ENCODE results near the gene BOC. TPM values are rescaled to one million over a fixed set of nuclear protein-coding genes. Genes with fewer than 3 reads are reported as not detected.

The BOC gene
- total RNA-seq, 2 experiments from 2014 or later = 0.03 TPM; not detected in 1

DNA sequence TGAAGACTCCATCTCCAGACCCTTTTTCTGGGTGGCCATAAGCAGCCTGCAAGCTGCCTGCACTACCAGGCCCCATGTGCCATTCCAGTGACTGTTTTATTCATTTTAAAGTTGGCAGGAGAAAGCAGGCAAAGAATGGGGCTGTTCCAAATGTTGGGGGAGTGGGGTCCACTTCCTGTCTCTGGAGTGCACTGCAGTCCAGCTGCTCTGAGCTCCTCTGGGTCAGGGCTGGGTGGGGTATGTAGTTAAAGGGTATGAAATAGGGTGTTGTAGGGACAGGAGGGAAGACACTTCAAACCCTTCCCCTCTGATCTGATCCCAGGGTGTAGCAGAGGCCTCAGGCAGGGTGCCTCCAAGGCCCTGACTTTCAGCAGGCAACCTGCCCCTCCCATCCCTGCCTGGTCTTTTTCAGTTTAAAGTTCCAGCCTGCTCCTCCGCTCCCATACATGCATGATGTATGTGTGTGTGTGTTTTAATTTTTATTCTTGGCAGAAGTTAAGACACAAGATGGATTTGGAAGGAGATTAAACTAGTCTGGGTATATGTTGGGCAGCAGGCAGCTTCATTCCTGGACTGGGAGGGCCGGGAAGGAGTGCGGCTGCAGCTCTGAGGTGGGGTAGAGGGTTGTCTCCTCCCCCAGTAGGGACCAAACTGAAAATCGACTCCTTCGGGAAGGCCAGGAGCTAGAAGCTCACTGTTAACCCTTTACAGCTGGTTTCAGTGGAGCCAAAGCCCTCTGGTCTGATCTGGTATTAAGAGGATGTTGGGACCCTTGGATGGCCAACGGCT, 17.3 kb downstream of the BOC start:
- Histone ChIP-seq H4K20me1 (ENCODE audit: insufficient read depth, low read length) (no peaks in the 10 kb centered on the region), H3K9me3 (ENCODE audit: low read length) (no peaks in the 10 kb centered on the region), H3K9me2 (ENCODE audit: insufficient read depth, low read length) (no peaks in the 10 kb centered on the region), H2AFZ (ENCODE audit: low read length) (no peak overlapping the region), H3K4me3 (ENCODE audit: low read depth, low read length, poor library complexity, severe bottlenecking) (no peak overlapping the region), H3K27ac (ENCODE audit: low read depth, low read length, poor library complexity, severe bottlenecking) (no peak overlapping the region), H3K4me1 (ENCODE audit: insufficient read depth, low read length, poor library complexity, severe bottlenecking) (no peaks in the 10 kb centered on the region), H3K4me2 (ENCODE audit: low read length) (no peak overlapping the region), H3K79me2 (ENCODE audit: insufficient read depth, low read depth, low read length) (no peaks in the 10 kb centered on the region), H3K36me3 (ENCODE audit: insufficient read depth, low read length) (no peaks in the 10 kb centered on the region)
- ChIA-PET POLR2A (interaction anchor here (0.6 to 1.2 kb wide), 2 partner anchors 188 to 593 kb away, joined by 3 read pairs; no protein-coding TSS in a partner anchor), CTCF (ENCODE audit: unreplicated experiment) (no interaction called here)
- intact Hi-C loops (cut with micrococcal nuclease; ENCODE audit: unreplicated experiment) = no loop called here
- BruUV-seq (replicated peaks) = no TSS peak
- DNase-seq (ENCODE audit: low spot score) = no peak
- no peak for TF ChIP-seq EZH2phosphoT487 (IDR thresholded peaks at IDR 0.05; ENCODE audit: borderline replicate concordance, low read depth, low read length)
- TF ChIP-seq, protein P1, sequence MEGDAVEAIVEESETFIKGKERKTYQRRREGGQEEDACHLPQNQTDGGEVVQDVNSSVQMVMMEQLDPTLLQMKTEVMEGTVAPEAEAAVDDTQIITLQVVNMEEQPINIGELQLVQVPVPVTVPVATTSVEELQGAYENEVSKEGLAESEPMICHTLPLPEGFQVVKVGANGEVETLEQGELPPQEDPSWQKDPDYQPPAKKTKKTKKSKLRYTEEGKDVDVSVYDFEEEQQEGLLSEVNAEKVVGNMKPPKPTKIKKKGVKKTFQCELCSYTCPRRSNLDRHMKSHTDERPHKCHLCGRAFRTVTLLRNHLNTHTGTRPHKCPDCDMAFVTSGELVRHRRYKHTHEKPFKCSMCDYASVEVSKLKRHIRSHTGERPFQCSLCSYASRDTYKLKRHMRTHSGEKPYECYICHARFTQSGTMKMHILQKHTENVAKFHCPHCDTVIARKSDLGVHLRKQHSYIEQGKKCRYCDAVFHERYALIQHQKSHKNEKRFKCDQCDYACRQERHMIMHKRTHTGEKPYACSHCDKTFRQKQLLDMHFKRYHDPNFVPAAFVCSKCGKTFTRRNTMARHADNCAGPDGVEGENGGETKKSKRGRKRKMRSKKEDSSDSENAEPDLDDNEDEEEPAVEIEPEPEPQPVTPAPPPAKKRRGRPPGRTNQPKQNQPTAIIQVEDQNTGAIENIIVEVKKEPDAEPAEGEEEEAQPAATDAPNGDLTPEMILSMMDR (conservative IDR thresholded peaks at IDR 0.05; ENCODE audit: low read length) = no peak

- H3K27ac ChIP-seq (ENCODE audit: low read depth, low read length, poor library complexity, severe bottlenecking) = no peak overlapping the region
- TF ChIP-seq, protein P1 (conservative IDR thresholded peaks at IDR 0.05; ENCODE audit: low read length) = no peak
- no peak for TF ChIP-seq EZH2phosphoT487 (IDR thresholded peaks at IDR 0.05; ENCODE audit: borderline replicate concordance, low read depth, low read length)
- no peak for DNase-seq (ENCODE audit: low spot score)
- H2AFZ ChIP-seq (ENCODE audit: low read length) = no peak overlapping the region
- no peaks in the 10 kb centered on the region for H3K36me3 ChIP-seq (ENCODE audit: insufficient read depth, low read length)
- POLR2A ChIA-PET = interaction anchor here (0.7 kb wide), 2 partner anchors 28 to 841 kb away, joined by 3 read pairs; no protein-coding TSS in a partner anchor
- no peaks in the 10 kb centered on the region for H3K9me3 ChIP-seq (ENCODE audit: low read length)
- H3K4me1 ChIP-seq (ENCODE audit: insufficient read depth, low read length, poor library complexity, severe bottlenecking) = no peaks in the 10 kb centered on the region
- no peaks in the 10 kb centered on the region for H3K9me2 ChIP-seq (ENCODE audit: insufficient read depth, low read length)
- no peaks in the 10 kb centered on the region for H4K20me1 ChIP-seq (ENCODE audit: insufficient read depth, low read length)
- no peak overlapping the region for H3K4me3 ChIP-seq (ENCODE audit: low read depth, low read length, poor library complexity, severe bottlenecking)
- no peaks in the 10 kb centered on the region for H3K79me2 ChIP-seq (ENCODE audit: insufficient read depth, low read depth, low read length)
- CTCF ChIA-PET (ENCODE audit: unreplicated experiment) = no interaction called here
- intact Hi-C loops (cut with micrococcal nuclease; ENCODE audit: unreplicated experiment) = no loop called here
- no peak overlapping the region for H3K4me2 ChIP-seq (ENCODE audit: low read length)
- BruUV-seq (replicated peaks) = no TSS peak
Observed at GRCh38 chr3:113231391-113231790, 20.0 kb downstream of the BOC start.

- Histone ChIP-seq H3K36me3 (ENCODE audit: insufficient read depth, low read length) (no peaks in the 10 kb centered on the region), H3K4me1 (ENCODE audit: insufficient read depth, low read length, poor library complexity, severe bottlenecking) (no peaks in the 10 kb centered on the region), H2AFZ (ENCODE audit: low read length) (no peak overlapping the region), H3K9me3 (ENCODE audit: low read length) (no peaks in the 10 kb centered on the region), H3K9me2 (ENCODE audit: insufficient read depth, low read length) (no peaks in the 10 kb centered on the region), H4K20me1 (ENCODE audit: insufficient read depth, low read length) (no peaks in the 10 kb centered on the region), H3K4me3 (ENCODE audit: low read depth, low read length, poor library complexity, severe bottlenecking) (no peak overlapping the region), H3K27ac (ENCODE audit: low read depth, low read length, poor library complexity, severe bottlenecking) (no peak overlapping the region), H3K4me2 (ENCODE audit: low read length) (no peak overlapping the region), H3K79me2 (ENCODE audit: insufficient read depth, low read depth, low read length) (no peaks in the 10 kb centered on the region)
- intact Hi-C loops (cut with micrococcal nuclease; ENCODE audit: unreplicated experiment) = no loop called here
- DNase-seq (ENCODE audit: low spot score) = no peak
- no TSS peak for BruUV-seq (replicated peaks)
- POLR2A ChIA-PET = interaction anchor here (0.7 kb wide), 1 partner anchor 842 kb away, joined by 3 read pairs; no protein-coding TSS in a partner anchor
- TF ChIP-seq EZH2phosphoT487 (IDR thresholded peaks at IDR 0.05; ENCODE audit: borderline replicate concordance, low read depth, low read length) = no peak
- TF ChIP-seq, protein P1 (conservative IDR thresholded peaks at IDR 0.05; ENCODE audit: low read length) = no peak
- CTCF ChIA-PET (ENCODE audit: unreplicated experiment) = no interaction called here
Observed at GRCh38 chr3:113231827-113232253, 20.5 kb downstream of the BOC start.

Data from OCI-LY7 (cell line).